ENCODE results near the gene MED13L.

MED13L gene

DNA sequence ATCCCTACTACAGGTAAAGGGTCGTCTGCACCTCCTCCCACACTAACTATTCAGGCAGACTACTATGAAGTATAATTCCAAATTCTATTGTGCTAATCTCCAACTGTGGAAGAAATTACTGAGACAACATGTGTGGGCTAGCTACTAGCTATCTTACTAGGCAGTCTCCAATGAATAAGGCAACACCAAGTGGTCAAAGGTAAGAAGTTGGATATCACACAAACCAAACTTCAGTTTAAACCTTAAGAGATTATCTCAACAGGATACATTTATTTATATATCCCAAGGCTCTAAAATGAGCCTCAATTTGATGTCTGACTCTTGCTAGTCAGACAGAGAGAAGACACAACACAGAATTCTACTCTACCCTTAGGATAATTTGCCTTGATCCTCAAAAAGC is 14.1 kb downstream of the MED13L start:
- Histone ChIP-seq H3K9me3 (ENCODE audit: control insufficient read depth, insufficient read depth, low read length) (no peaks in the 10 kb centered on the region), H3K4me1 (ENCODE audit: control insufficient read depth, insufficient read depth, low read length) (peaks cover 5% of the 10 kb centered on the region; the same call in 1 of the 2 replicates), H3K27me3 (ENCODE audit: control insufficient read depth, insufficient read depth, low read length) (no peaks in the 10 kb centered on the region), H3K4me3 (ENCODE audit: low read length) (no peak overlapping the region), H3K36me3 (ENCODE audit: control insufficient read depth, insufficient read depth, low read length) (no peaks in the 10 kb centered on the region), H3K27ac (ENCODE audit: low read length) (no peak overlapping the region)
- DNase-seq (ENCODE audit: low read depth, low spot score), result no peak
- no CpG with 5 or more reads among the region's 1 CpG for WGBS (ENCODE audit: insufficient coverage, insufficient read length)

DNA sequence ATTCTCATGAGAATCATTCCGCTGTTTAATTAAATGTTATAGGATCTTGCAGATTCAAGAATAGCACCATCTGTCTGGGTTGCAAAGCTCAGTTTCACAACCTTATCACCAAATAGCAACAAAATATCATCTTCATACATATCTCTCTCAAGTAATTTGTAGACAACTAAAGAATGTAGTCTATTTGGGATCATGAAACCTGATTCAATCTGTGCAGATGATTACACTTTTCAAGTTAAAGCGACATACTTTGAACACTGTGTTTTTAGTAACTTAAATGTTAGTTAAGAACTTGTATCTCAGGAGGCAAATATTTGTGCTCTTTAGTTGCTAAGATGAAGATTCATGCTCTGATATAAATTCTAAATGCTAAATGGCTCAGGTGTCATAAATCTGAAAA is 14.8 kb downstream of the MED13L start:
- Histone ChIP-seq H3K36me3 (ENCODE audit: control insufficient read depth, insufficient read depth, low read length) (no peaks in the 10 kb centered on the region), H3K27ac (ENCODE audit: low read length) (no peak overlapping the region), H3K9me3 (ENCODE audit: control insufficient read depth, insufficient read depth, low read length) (no peaks in the 10 kb centered on the region), H3K27me3 (ENCODE audit: control insufficient read depth, insufficient read depth, low read length) (no peaks in the 10 kb centered on the region), H3K4me3 (ENCODE audit: low read length) (no peak overlapping the region), H3K4me1 (ENCODE audit: control insufficient read depth, insufficient read depth, low read length) (peaks cover 5% of the 10 kb centered on the region; the same call in 1 of the 2 replicates)
- WGBS (ENCODE audit: insufficient coverage, insufficient read length), result no CpG with 5 or more reads among the region's 2 CpGs
- DNase-seq (ENCODE audit: low read depth, low spot score), result no peak

DNA sequence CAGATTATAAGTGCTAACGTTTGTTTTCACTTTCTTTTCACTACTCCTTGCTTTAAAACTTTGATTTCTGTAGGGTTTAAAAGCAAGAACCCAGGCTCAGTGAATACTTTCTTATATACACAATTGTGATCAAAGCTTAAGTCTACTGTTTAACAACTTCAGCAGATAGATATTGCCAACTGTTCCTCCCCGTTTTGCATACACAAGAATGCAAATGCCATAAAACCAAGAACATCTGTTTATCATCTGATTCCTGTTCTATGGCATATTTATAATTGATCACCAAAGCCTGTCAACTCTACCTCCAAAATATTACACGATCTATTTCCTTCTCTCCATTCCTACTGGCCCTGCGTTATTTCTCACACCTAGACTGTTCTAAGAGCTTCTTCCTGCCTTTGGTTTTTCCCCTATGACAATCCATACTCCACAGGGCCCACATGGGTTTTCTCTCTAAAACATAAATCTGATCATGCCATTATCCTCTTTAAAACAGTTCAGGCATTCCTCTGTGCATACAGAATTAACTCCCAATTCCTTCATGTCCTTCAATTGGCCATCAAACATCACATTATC is 15.9 kb downstream of the MED13L start:
- Histone ChIP-seq H3K27me3 (ENCODE audit: control insufficient read depth, insufficient read depth, low read length) (no peaks in the 10 kb centered on the region), H3K4me1 (ENCODE audit: control insufficient read depth, insufficient read depth, low read length) (peaks cover 5% of the 10 kb centered on the region; the same call in 1 of the 2 replicates), H3K4me3 (ENCODE audit: low read length) (no peak overlapping the region), H3K9me3 (ENCODE audit: control insufficient read depth, insufficient read depth, low read length) (no peaks in the 10 kb centered on the region), H3K27ac (ENCODE audit: low read length) (no peak overlapping the region), H3K36me3 (ENCODE audit: control insufficient read depth, insufficient read depth, low read length) (no peaks in the 10 kb centered on the region)
- WGBS (ENCODE audit: insufficient coverage, insufficient read length), result 100% methylated on average over 2 of the region's 4 CpGs
- no peak for DNase-seq (ENCODE audit: low read depth, low spot score)

DNA sequence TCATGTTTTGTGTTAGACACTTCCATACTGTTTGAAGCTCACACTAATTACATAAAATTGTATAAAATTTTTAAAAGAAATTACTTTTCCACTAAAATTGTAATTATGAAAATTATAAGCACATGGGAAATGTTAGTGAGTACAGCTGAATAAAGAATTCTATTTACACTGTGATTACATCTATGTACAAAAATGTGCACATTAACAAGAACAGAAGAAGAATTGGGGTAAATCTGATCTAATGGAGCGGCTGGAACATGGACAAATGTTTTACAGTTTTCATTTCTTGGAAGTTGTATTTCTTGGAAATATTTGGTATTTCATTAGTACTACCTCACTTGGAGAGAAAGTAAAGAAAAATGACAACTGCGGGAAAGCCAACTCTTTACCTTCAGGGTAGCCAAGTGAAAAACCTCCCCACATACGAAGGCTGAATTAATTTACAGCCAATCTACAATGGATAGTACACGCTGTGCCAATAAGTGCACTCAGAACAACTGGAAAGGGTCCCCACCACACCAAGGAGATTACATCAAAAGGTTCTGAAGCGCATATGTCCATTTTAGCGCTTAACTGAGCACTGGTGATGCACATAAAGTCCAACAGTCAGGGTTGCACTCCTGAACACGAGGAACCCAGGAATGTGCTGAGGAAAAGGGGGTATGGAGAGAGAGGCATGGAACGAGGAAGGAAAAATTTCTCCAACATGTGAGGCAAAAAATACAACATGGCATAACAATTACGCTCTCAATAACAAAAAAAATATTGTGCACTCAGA is 17.5 kb downstream of the MED13L start:
- H3K4me3 ChIP-seq (ENCODE audit: low read length), result no peak overlapping the region
- no peaks in the 10 kb centered on the region for H3K9me3 ChIP-seq (ENCODE audit: control insufficient read depth, insufficient read depth, low read length)
- no peak overlapping the region for H3K27ac ChIP-seq (ENCODE audit: low read length)
- no CpG with 5 or more reads among the region's 9 CpGs for WGBS (ENCODE audit: insufficient coverage, insufficient read length)
- H3K27me3 ChIP-seq (ENCODE audit: control insufficient read depth, insufficient read depth, low read length), result no peaks in the 10 kb centered on the region
- H3K36me3 ChIP-seq (ENCODE audit: control insufficient read depth, insufficient read depth, low read length), result no peaks in the 10 kb centered on the region
- H3K4me1 ChIP-seq (ENCODE audit: control insufficient read depth, insufficient read depth, low read length), result peaks cover 3% of the 10 kb centered on the region; the same call in 1 of the 2 replicates
- no peak for DNase-seq (ENCODE audit: low read depth, low spot score)

DNA sequence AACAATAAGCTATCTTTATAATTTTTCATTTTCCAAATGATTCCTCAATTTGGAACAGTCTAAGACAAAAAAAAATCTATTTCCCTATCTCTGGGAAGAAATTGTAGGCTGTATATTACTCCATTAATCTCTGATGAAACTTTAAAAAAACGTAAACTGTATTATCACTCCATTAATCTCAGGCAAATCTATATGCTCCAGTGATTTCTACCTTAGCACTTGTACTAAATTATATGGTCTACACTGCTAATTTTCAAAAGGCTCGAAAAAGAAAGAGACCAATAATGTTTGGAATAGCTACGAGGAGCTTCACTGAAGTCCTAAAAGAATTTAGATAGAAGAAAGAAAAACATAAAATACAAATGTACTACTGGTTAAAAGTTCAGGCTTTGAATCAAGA is 19.7 kb downstream of the MED13L start:
- no peak overlapping the region for H3K27ac ChIP-seq (ENCODE audit: low read length)

DNA sequence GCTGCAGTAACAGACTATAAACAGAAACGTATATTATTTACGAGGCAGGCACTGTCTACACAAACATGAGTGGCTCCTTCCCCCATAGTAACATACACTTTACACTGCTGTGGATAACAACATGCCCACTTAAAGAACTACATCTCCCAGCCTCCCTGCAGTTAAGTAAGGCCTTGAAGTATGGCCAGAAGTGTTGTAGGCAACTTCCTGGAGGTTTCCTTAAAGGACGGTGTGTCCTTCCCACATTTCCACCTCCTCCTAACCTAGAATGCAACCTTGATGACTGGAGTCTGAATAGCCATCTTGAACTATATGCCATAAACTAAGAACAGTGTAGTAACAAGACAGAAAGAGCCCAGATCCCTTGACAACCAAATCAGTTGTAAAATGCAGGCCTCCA is 20.3 kb downstream of the MED13L start:
- Histone ChIP-seq H3K4me1 (ENCODE audit: control insufficient read depth, insufficient read depth, low read length) (no peaks in the 10 kb centered on the region; the same call in 1 of the 2 replicates), H3K9me3 (ENCODE audit: control insufficient read depth, insufficient read depth, low read length) (no peaks in the 10 kb centered on the region), H3K4me3 (ENCODE audit: low read length) (no peak overlapping the region), H3K36me3 (ENCODE audit: control insufficient read depth, insufficient read depth, low read length) (no peaks in the 10 kb centered on the region), H3K27ac (ENCODE audit: low read length) (no peak overlapping the region), H3K27me3 (ENCODE audit: control insufficient read depth, insufficient read depth, low read length) (no peaks in the 10 kb centered on the region)
- no peak for DNase-seq (ENCODE audit: low read depth, low spot score)
- no CpG with 5 or more reads among the region's 3 CpGs for WGBS (ENCODE audit: insufficient coverage, insufficient read length)

More for the DNA sequence above, 19.7 kb downstream of the MED13L start:
- Histone ChIP-seq H3K4me3 (ENCODE audit: low read length) (no peak overlapping the region), H3K36me3 (ENCODE audit: control insufficient read depth, insufficient read depth, low read length) (no peaks in the 10 kb centered on the region), H3K4me1 (ENCODE audit: control insufficient read depth, insufficient read depth, low read length) (no peaks in the 10 kb centered on the region; the same call in 1 of the 2 replicates), H3K27me3 (ENCODE audit: control insufficient read depth, insufficient read depth, low read length) (no peaks in the 10 kb centered on the region), H3K9me3 (ENCODE audit: control insufficient read depth, insufficient read depth, low read length) (no peaks in the 10 kb centered on the region)
- no CpG with 5 or more reads among the region's 3 CpGs for WGBS (ENCODE audit: insufficient coverage, insufficient read length)
- no peak for DNase-seq (ENCODE audit: low read depth, low spot score)

DNA sequence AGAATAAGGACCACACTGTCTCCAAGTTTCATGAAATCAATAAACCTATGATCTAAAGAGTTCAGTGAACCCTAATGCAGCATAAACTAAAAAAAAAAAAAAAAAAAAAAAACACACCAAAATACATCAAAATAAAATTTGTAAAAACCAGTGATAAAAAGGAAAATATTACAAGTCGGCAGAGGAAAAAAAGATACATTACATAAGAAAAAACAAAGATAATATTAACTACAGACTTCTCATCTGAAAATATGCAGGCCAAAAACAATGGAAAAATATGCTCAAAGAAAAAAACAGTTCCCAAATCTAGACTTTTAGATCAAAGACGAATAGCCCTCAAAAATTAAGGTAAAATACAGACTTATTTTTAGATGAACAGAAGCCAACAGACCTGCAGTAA is 27.6 kb downstream of the MED13L start:
- H3K4me3 ChIP-seq (ENCODE audit: low read length), result no peak overlapping the region
- no CpG with 5 or more reads among the region's 2 CpGs for WGBS (ENCODE audit: insufficient coverage, insufficient read length)
- no peaks in the 10 kb centered on the region; the same call in 1 of the 2 replicates for H3K4me1 ChIP-seq (ENCODE audit: control insufficient read depth, insufficient read depth, low read length)
- H3K27ac ChIP-seq (ENCODE audit: low read length), result no peak overlapping the region
- H3K27me3 ChIP-seq (ENCODE audit: control insufficient read depth, insufficient read depth, low read length), result no peaks in the 10 kb centered on the region
- DNase-seq (ENCODE audit: low read depth, low spot score), result no peak
- H3K9me3 ChIP-seq (ENCODE audit: control insufficient read depth, insufficient read depth, low read length), result no peaks in the 10 kb centered on the region
- no peaks in the 10 kb centered on the region for H3K36me3 ChIP-seq (ENCODE audit: control insufficient read depth, insufficient read depth, low read length)

DNA sequence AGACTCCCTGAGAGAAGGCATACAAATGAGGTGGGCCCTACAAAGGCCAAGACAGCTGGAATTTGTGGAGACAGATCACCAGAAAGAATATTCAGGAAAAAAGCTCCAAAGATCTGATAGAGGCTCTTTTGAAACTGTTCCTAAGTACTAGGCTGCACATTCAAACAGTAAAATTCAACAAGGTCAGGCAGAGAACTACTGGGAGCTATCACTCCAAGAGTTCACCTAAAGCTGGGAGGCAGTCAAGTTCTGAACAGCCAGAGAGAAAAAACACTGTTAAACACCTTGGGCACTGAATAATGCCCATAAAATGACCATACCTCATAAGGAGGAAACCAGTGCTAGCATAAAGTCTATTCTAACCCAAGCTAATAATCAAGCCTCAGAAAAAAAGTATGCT is 28.6 kb downstream of the MED13L start:
- H3K9me3 ChIP-seq (ENCODE audit: control insufficient read depth, insufficient read depth, low read length), result no peaks in the 10 kb centered on the region
- no peaks in the 10 kb centered on the region for H3K36me3 ChIP-seq (ENCODE audit: control insufficient read depth, insufficient read depth, low read length)
- no peak overlapping the region for H3K27ac ChIP-seq (ENCODE audit: low read length)
- H3K27me3 ChIP-seq (ENCODE audit: control insufficient read depth, insufficient read depth, low read length), result no peaks in the 10 kb centered on the region
- peaks cover under 1% of the 10 kb centered on the region; the same call in 1 of the 2 replicates for H3K4me1 ChIP-seq (ENCODE audit: control insufficient read depth, insufficient read depth, low read length)
- no peak for DNase-seq (ENCODE audit: low read depth, low spot score)
- no peak overlapping the region for H3K4me3 ChIP-seq (ENCODE audit: low read length)

DNA sequence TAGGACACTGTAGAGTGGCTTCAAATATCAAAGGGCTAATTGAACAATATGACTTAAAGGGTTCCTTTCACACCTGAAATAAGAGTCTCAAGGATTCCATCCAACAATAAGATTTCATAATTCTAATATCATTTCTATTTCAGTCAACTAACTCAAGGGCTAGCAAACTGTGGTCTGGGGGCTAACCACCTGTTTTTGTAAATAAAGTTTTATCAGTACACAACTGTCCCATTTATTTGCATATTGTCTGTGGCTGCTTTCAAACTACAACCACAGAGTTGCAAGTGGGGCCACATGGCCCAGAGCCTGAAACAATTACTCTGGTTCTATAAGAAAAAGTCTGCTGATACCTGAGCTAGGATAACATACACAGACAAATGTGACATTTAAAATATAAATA is 29.1 kb downstream of the MED13L start:
- no peak for DNase-seq (ENCODE audit: low read depth, low spot score)
- no peaks in the 10 kb centered on the region for H3K36me3 ChIP-seq (ENCODE audit: control insufficient read depth, insufficient read depth, low read length)
- H3K4me1 ChIP-seq (ENCODE audit: control insufficient read depth, insufficient read depth, low read length), result peaks cover 2% of the 10 kb centered on the region; the same call in 1 of the 2 replicates
- H3K9me3 ChIP-seq (ENCODE audit: control insufficient read depth, insufficient read depth, low read length), result no peaks in the 10 kb centered on the region
- no peak overlapping the region for H3K27ac ChIP-seq (ENCODE audit: low read length)
- H3K27me3 ChIP-seq (ENCODE audit: control insufficient read depth, insufficient read depth, low read length), result no peaks in the 10 kb centered on the region
- H3K4me3 ChIP-seq (ENCODE audit: low read length), result no peak overlapping the region

DNA sequence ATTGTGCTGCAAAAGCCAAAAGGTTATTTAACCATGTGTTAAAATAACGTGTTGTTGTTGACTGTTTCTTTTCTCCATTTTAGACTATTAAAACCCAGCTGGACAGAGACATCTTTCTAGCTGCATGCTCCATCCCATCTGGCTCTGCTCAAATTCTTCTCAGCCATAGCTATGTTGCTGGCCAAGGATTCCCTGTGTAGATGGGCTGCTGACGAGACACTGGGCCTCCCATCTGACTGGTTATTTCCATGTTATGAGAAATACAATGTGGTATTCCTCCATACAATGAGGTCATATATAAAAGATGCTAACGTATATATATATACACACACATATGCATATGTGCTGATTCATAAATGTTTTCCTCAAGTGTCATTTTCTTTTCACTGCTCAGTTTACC is 30.1 kb downstream of the MED13L start:
- H3K4me1 ChIP-seq (ENCODE audit: control insufficient read depth, insufficient read depth, low read length), result peaks cover 2% of the 10 kb centered on the region; the same call in 1 of the 2 replicates
- no peak overlapping the region for H3K4me3 ChIP-seq (ENCODE audit: low read length)
- WGBS (ENCODE audit: insufficient coverage, insufficient read length), result no CpG with 5 or more reads among the region's 3 CpGs

More for the DNA sequence above, 30.1 kb downstream of the MED13L start:
- DNase-seq (ENCODE audit: low read depth, low spot score), result no peak
- H3K36me3 ChIP-seq (ENCODE audit: control insufficient read depth, insufficient read depth, low read length), result no peaks in the 10 kb centered on the region
- H3K27ac ChIP-seq (ENCODE audit: low read length), result no peak overlapping the region
- H3K27me3 ChIP-seq (ENCODE audit: control insufficient read depth, insufficient read depth, low read length), result no peaks in the 10 kb centered on the region
- no peaks in the 10 kb centered on the region for H3K9me3 ChIP-seq (ENCODE audit: control insufficient read depth, insufficient read depth, low read length)

Measured in iPS DF 6.9 (cell line).